CD8-positive, alpha-beta memory T cell (primary cell): ENCODE measurements around the gene C2CD4A. TPM values are rescaled to one million over a fixed set of nuclear protein-coding genes. Genes with fewer than 3 reads are reported as not detected.

Experiments
- CTCF ChIA-PET: fragments of 350-600 bp; sonication (Branson Sonifier 250); formaldehyde crosslinking; loops from one replicate; lab custom pipeline; 2021; ENCODE audit warnings: antibody characterized with exemption; lab: Charles Lee
- POLR2A ChIA-PET: fragments of 350-600 bp; sonication (Branson Sonifier 250); formaldehyde crosslinking; loops from one replicate; lab custom pipeline; 2021; ENCODE audit warnings: antibody characterized with exemption; lab: Charles Lee
- DNase-seq, 5 donors: peaks; one replicate each; pipeline versions ENCODE4 v3.0.0 to v3.0.0-alpha.2; 2020 to 2022; ENCODE audit warnings: mixed read lengths in 1 of 5
- H3K27ac ChIP-seq: one replicate; pipeline ENCODE4 v1.7.0; 2013; ENCODE audit warnings: low read depth, mild to moderate bottlenecking, low read length, moderate library complexity
- H3K27me3 ChIP-seq: 2 replicates; pipeline ENCODE4 v1.7.0; 2013; ENCODE audit warnings: low read length, mild to moderate bottlenecking; ENCODE audit not compliant: insufficient read depth, poor library complexity, severe bottlenecking
- H3K36me3 ChIP-seq: 2 replicates; pipeline ENCODE4 v1.7.0; 2013; ENCODE audit warnings: mild to moderate bottlenecking, low read length, moderate library complexity; ENCODE audit not compliant: insufficient read depth
- H3K4me1 ChIP-seq: 2 replicates; pipeline ENCODE4 v1.7.0; 2013; ENCODE audit warnings: mild to moderate bottlenecking, low read length, moderate library complexity; ENCODE audit not compliant: insufficient read depth
- H3K4me3 ChIP-seq: 2 replicates; pipeline ENCODE4 v1.7.0; 2013; ENCODE audit warnings: mild to moderate bottlenecking, low read length
- H3K9me3 ChIP-seq: 2 replicates; pipeline ENCODE4 v1.7.0; 2013; ENCODE audit warnings: mild to moderate bottlenecking, low read length
- H3K27ac Mint-ChIP-seq, 8 donors: one replicate each; pipeline ENCODE4 v1.8.0; 2020 to 2021; ENCODE audit warnings: mixed read lengths in 8 of 8, mild to moderate bottlenecking in 6 of 8, inconsistent platforms in 3 of 8, moderate library complexity in 3 of 8
- H3K27me3 Mint-ChIP-seq, 2 donors: one replicate each; pipeline ENCODE4 v1.8.0; 2020 to 2021; ENCODE audit warnings: mixed read lengths in 2 of 2, mild to moderate bottlenecking in 1 of 2, moderate library complexity in 1 of 2
- H3K36me3 Mint-ChIP-seq, 3 donors: one replicate each; pipeline ENCODE4 v1.8.0; 2020 to 2021; ENCODE audit warnings: mixed read lengths in 3 of 3, inconsistent platforms in 1 of 3, mild to moderate bottlenecking in 1 of 3
- H3K4me1 Mint-ChIP-seq, 3 donors: one replicate each; pipeline ENCODE4 v1.8.0; 2020 to 2021; ENCODE audit warnings: mixed read lengths in 3 of 3, inconsistent platforms in 1 of 3, mild to moderate bottlenecking in 1 of 3
- H3K4me3 Mint-ChIP-seq, 7 donors: one replicate each; pipeline ENCODE4 v1.8.0; 2020 to 2021; ENCODE audit warnings: mixed read lengths in 7 of 7, mild to moderate bottlenecking in 6 of 7, moderate library complexity in 4 of 7, inconsistent platforms in 2 of 7
- H3K9me3 Mint-ChIP-seq, 5 donors: one replicate each; pipeline ENCODE4 v1.8.0; 2020 to 2022; ENCODE audit warnings: mixed read lengths in 5 of 5, mild to moderate bottlenecking in 3 of 5, moderate library complexity in 2 of 5, inconsistent platforms in 1 of 5
- polyA plus RNA-seq: library from polyadenylated mRNA; unstranded; fragments of 300-500 nt; fragmentation: Illumina TruSeq; gene quantifications from one replicate; pipeline ENCODE4 v1.2.3, GENCODE V29; 2021
- total RNA-seq, 2 experiments: library from RNA; stranded (reverse); gene quantifications; one replicate each; pipeline ENCODE4 v1.2.3, GENCODE V29; 2021

C2CD4A gene
- total and polyA plus RNA-seq, 3 experiments from 2014 or later, result 0.09 to 0.13 TPM; not detected in 1

GRCh38 chr15:62054979-62055378 is 11.8 kb upstream of the C2CD4A start:
- ChIA-PET CTCF (no interaction called here), POLR2A (interaction anchor here (0.8 kb wide), 1 partner anchor 196 kb away, joined by 3 read pairs; no protein-coding TSS in a partner anchor)
- no peaks in the 10 kb centered on the region for H3K9me3 Mint-ChIP-seq
- H3K4me3 Mint-ChIP-seq, result peak overlapping the region in 1 of 7 donors; percentile 21
- Histone ChIP-seq H3K27ac (no peak overlapping the region), H3K4me3 (no peak overlapping the region), H3K4me1 (peaks cover 34% of the 10 kb centered on the region), H3K27me3 (no peaks in the 10 kb centered on the region), H3K9me3 (no peaks in the 10 kb centered on the region), H3K36me3 (no peaks in the 10 kb centered on the region)
- H3K36me3 Mint-ChIP-seq, result peaks cover 2 to 16% (median 5%) of the 10 kb centered on the region in 3 donors
- DNase-seq, result no peak
- H3K27ac Mint-ChIP-seq, result peak overlapping the region in 3 of 8 donors; percentile 17 to 73 (median 37)
- H3K27me3 Mint-ChIP-seq, result no peaks in the 10 kb centered on the region
- peaks cover 57 to 88% (median 80%) of the 10 kb centered on the region in 3 donors for H3K4me1 Mint-ChIP-seq

DNA sequence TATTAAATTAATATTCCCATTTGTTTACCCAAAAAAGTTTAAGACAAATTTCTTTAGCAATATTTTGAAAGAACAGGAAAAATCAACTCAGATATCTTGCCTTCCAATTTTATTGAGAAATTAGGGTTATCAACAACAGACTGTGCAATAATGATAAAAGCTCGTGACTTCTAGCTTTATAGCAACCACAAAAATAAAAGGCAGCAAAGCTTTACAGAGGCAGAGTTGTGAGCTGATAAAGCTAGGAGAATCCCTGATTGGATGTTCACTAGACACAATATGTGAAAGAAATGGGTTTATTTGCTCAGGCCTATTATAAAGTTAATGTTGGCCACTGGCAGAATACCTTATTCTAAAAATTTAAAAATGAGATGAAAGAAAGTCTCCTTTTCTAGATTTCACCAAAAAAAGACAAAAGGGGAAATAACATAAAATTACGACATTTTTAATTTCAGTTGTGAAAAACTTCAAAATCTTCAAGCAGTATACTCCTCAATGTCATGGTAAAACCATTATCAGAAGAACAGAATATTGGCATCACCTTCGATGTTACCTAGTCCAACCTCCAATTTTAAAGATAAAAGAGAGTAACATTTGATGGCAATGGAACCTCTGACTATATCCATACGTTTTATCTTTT is 9.3 kb upstream of the C2CD4A start:
- Histone ChIP-seq H3K4me1 (peaks cover 39% of the 10 kb centered on the region), H3K27me3 (no peaks in the 10 kb centered on the region), H3K9me3 (no peaks in the 10 kb centered on the region), H3K4me3 (no peak overlapping the region), H3K27ac (no peak overlapping the region), H3K36me3 (no peaks in the 10 kb centered on the region)
- Mint-ChIP-seq H3K27ac (peak overlapping the region in 3 of 8 donors; percentile 6 to 47 (median 36)), H3K4me3 (peak overlapping the region in 1 of 7 donors; percentile 46), H3K9me3 (no peaks in the 10 kb centered on the region), H3K27me3 (no peaks in the 10 kb centered on the region), H3K36me3 (peaks cover 0 to 23% (median 5%) of the 10 kb centered on the region in 3 donors), H3K4me1 (peaks cover 56 to 87% (median 83%) of the 10 kb centered on the region in 3 donors)
- DNase-seq, result no peak
- ChIA-PET CTCF (no interaction called here), POLR2A (no interaction called here)

DNA sequence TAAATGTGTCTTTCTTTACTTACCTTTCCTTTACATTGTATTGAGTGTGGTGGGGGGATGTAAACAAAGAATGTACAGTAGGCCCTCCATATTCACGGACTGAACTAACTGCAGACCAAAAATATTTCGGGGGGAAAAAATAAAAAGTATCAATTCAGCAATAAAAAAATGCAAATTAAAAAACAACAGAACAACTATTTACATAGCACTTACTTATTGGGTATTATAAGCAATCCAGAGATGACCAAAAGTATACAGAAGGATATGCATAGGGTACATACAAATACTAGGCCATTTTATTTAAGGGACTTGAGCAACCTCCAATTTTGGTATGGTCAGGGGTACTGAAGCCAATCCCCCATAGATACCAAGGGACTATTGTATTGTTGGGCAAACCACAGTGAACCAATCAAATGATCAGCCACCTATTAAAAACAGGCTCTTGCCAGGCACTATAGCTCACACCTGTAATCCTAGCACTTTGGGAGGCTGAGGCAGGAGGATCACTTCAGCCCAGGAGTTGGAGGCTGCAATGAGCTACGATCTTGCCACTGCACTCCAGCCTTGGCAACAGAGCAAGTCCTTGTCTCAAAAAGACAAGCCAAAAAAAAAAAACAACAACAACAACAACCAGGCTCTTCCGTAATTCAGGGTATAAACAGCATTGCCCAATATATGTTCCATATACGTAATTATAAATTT is 8.3 kb upstream of the C2CD4A start:
- Mint-ChIP-seq H3K36me3 (peaks cover 0 to 23% (median 5%) of the 10 kb centered on the region in 3 donors), H3K9me3 (no peaks in the 10 kb centered on the region), H3K4me3 (peak overlapping the region; percentile 71 to 99 (median 93)), H3K27me3 (no peaks in the 10 kb centered on the region), H3K27ac (peak overlapping the region in 7 of 8 donors; percentile 9 to 96 (median 72)), H3K4me1 (peaks cover 49 to 81% (median 74%) of the 10 kb centered on the region in 3 donors)
- ChIA-PET CTCF (no interaction called here), POLR2A (no interaction called here)
- no peak overlapping the region for H3K27ac ChIP-seq
- H3K36me3 ChIP-seq, result no peaks in the 10 kb centered on the region
- peaks cover 30% of the 10 kb centered on the region for H3K4me1 ChIP-seq
- no peaks in the 10 kb centered on the region for H3K27me3 ChIP-seq
- no peak for DNase-seq
- H3K4me3 ChIP-seq, result no peak overlapping the region
- H3K9me3 ChIP-seq, result no peaks in the 10 kb centered on the region

- CTCF ChIA-PET, result interaction anchor here (1.1 to 4.4 kb wide), 4 partner anchors 15 to 212 kb away, joined by 3 to 45 read pairs (median 4); no protein-coding TSS in a partner anchor
- Mint-ChIP-seq H3K4me1 (peaks cover 45 to 77% (median 66%) of the 10 kb centered on the region in 3 donors), H3K27me3 (no peaks in the 10 kb centered on the region), H3K27ac (peak overlapping the region; percentile 83 to 99 (median 97)), H3K4me3 (peak overlapping the region; percentile 91 to 99 (median 94)), H3K9me3 (no peaks in the 10 kb centered on the region), H3K36me3 (peaks cover 0 to 23% (median 5%) of the 10 kb centered on the region in 3 donors)
- H3K27me3 ChIP-seq, result no peaks in the 10 kb centered on the region
- H3K9me3 ChIP-seq, result no peaks in the 10 kb centered on the region
- H3K4me1 ChIP-seq, result peaks cover 22% of the 10 kb centered on the region
- DNase-seq, result no peak
- POLR2A ChIA-PET, result interaction anchor here (0.7 kb wide), 1 partner anchor 14 kb away, joined by 3 read pairs; no protein-coding TSS in a partner anchor
- no peaks in the 10 kb centered on the region for H3K36me3 ChIP-seq
- peak overlapping the region; percentile 94 for H3K27ac ChIP-seq
- peak overlapping the region; percentile 95 for H3K4me3 ChIP-seq
These were observed 7.5 kb upstream of the C2CD4A start for GRCh38 chr15:62059108-62059815.

GRCh38 chr15:62059816-62060112 is 7.0 kb upstream of the C2CD4A start:
- CTCF ChIA-PET, result interaction anchor here (1.0 to 4.4 kb wide), 11 partner anchors 10 to 213 kb away, joined by 3 to 45 read pairs (median 4); no protein-coding TSS in a partner anchor
- no peaks in the 10 kb centered on the region for H3K9me3 ChIP-seq
- H3K9me3 Mint-ChIP-seq, result no peaks in the 10 kb centered on the region

DNA sequence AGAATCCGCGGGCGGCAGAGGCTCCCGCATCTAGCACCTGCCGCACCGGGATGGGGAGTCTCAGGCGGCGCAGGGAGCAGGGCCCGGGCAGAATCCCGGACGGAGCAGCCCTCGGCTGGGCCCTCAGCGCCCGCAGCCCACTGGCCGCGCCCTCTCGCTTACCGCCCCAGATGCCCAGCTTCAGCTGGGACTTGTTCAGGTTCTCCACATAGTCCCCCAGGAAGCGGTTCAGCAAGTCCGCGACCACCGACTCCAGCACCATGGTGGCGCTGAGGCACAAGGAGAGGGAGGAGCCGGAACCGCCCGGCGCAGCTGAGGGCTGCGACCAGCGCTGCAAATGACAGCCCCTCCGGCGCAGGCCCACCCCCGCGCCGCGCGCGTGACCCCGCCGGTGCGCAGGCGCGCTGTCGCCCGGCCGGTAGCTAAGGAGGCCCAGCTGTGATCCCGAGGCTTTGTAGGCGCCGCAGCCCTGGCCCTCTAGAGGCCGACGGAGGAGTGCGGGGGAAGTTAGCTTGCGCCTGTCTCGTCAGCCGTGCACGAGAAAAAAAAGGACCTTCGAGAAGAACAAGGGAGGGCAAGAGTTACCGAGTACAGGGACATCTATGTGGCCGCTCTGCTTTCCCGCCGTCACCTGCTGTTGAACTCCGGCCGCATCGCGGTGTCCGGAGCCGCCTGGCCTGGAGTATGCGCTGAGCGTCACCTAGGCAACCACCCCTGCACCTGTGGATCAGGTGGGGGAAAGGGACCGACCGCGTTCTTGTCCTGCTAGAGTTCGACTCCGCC is 6.5 kb upstream of the C2CD4A start, which contains the start of gene VPS13C:
TSS of gene VPS13C (minus strand) at position 335 of the 783 bp plus-strand sequence. CDS start at position 262, 73 bp downstream.
- peaks cover 19% of the 10 kb centered on the region for H3K4me1 ChIP-seq
- H3K27ac Mint-ChIP-seq, result peak within 1 kb of the TSS; percentile 83 to 100 (median 98)
- peak within 1 kb of the TSS; percentile 95 for H3K4me3 ChIP-seq
- H3K9me3 ChIP-seq, result no peaks in the 10 kb centered on the region
- H3K36me3 ChIP-seq, result no peaks in the 10 kb centered on the region
- no peaks in the 10 kb centered on the region for H3K9me3 Mint-ChIP-seq
- peak; percentile 86 to 94 (median 94) for DNase-seq
- ChIA-PET CTCF (interaction anchor here (0.6 to 4.4 kb wide), 14 partner anchors 9 to 925 kb away, joined by 3 to 45 read pairs (median 4); no protein-coding TSS in a partner anchor), POLR2A (interaction anchor here (0.5 to 1.4 kb wide), 6 partner anchors 8 to 1460 kb away, joined by 3 to 4 read pairs (median 3); no protein-coding TSS in a partner anchor)
- peak within 1 kb of the TSS; percentile 94 for H3K27ac ChIP-seq
- peaks cover 0 to 2% of the 10 kb centered on the region in 2 donors for H3K27me3 Mint-ChIP-seq
- H3K27me3 ChIP-seq, result no peaks in the 10 kb centered on the region
- H3K4me1 Mint-ChIP-seq, result peaks cover 37 to 67% (median 58%) of the 10 kb centered on the region in 3 donors
- peak within 1 kb of the TSS; percentile 91 to 99 (median 95) for H3K4me3 Mint-ChIP-seq
- peaks cover 0 to 23% (median 5%) of the 10 kb centered on the region in 3 donors for H3K36me3 Mint-ChIP-seq

More at GRCh38 chr15:62059816-62060112, 7.0 kb upstream of the C2CD4A start:
- H3K27me3 Mint-ChIP-seq, result no peaks in the 10 kb centered on the region
- H3K36me3 ChIP-seq, result no peaks in the 10 kb centered on the region
- peaks cover 0 to 23% (median 5%) of the 10 kb centered on the region in 3 donors for H3K36me3 Mint-ChIP-seq
- POLR2A ChIA-PET, result interaction anchor here (0.5 kb wide), 1 partner anchor 1460 kb away, joined by 3 read pairs; no protein-coding TSS in a partner anchor
- peak overlapping the region; percentile 91 to 99 (median 94) for H3K4me3 Mint-ChIP-seq
- peak overlapping the region; percentile 94 for H3K27ac ChIP-seq
- peaks cover 19% of the 10 kb centered on the region for H3K4me1 ChIP-seq
- peak overlapping the region; percentile 83 to 99 (median 97) for H3K27ac Mint-ChIP-seq
- H3K4me1 Mint-ChIP-seq, result peaks cover 40 to 72% (median 61%) of the 10 kb centered on the region in 3 donors
- peak; percentile 46 to 76 (median 61) for DNase-seq
- no peaks in the 10 kb centered on the region for H3K27me3 ChIP-seq
- peak overlapping the region; percentile 95 for H3K4me3 ChIP-seq
